Activated CD8-positive, alpha-beta T cell treated with anti-CD3 and anti-CD28 coated beads, Interleukin-2, amount 10 ng/mL, durations not matched to agents 7 days and 5 days (primary cell): ENCODE results near the gene MORC3. TPM values are rescaled to one million over a fixed set of nuclear protein-coding genes. Genes with fewer than 3 reads are reported as not detected.
"Not testable (repeated sequence)": the region's sequence is repeated elsewhere in the genome, so short reads cannot be mapped to it uniquely, and the experiment has no call there.

Experiments used
- ATAC-seq: fragments of 150-1000 bp; cut with Tn5 transposase; one replicate; pipeline ENCODE4 v1.10.0; 2021; ENCODE audit warnings: moderate library complexity
- CTCF ChIA-PET: fragments of 350-600 bp; sonication (Branson Sonifier 250); formaldehyde crosslinking; loops from one replicate; lab custom pipeline; 2021; ENCODE audit warnings: antibody characterized with exemption; lab: Charles Lee
- POLR2A ChIA-PET: fragments of 350-600 bp; sonication (Branson Sonifier 250); formaldehyde crosslinking; loops from one replicate; lab custom pipeline; 2021; ENCODE audit warnings: antibody characterized with exemption; lab: Charles Lee
- DNase-seq: peaks from one replicate; pipeline ENCODE4 v3.0.0-alpha.2; 2020
- H3K27ac Mint-ChIP-seq: one replicate; pipeline ENCODE4 v1.8.0; 2021; ENCODE audit warnings: mild to moderate bottlenecking, mixed read lengths
- H3K27me3 Mint-ChIP-seq: one replicate; pipeline ENCODE4 v1.8.0; 2021; ENCODE audit warnings: low read depth, mixed read lengths
- H3K36me3 Mint-ChIP-seq: one replicate; pipeline ENCODE4 v1.8.0; 2021; ENCODE audit warnings: low read depth, mixed read lengths
- H3K4me1 Mint-ChIP-seq: one replicate; pipeline ENCODE4 v1.8.0; 2021; ENCODE audit warnings: low read depth, mixed read lengths
- H3K4me3 Mint-ChIP-seq: one replicate; pipeline ENCODE4 v1.8.0; 2021; ENCODE audit warnings: mild to moderate bottlenecking, mixed read lengths
- H3K9me3 Mint-ChIP-seq: one replicate; pipeline ENCODE4 v1.8.0; 2022; ENCODE audit warnings: mixed read lengths; ENCODE audit not compliant: insufficient read depth
- total RNA-seq, 2 experiments: library from RNA; stranded (reverse); gene quantifications; one replicate each; pipeline ENCODE4 v1.2.3, GENCODE V29; 2021

The MORC3 gene
- total RNA-seq, 2 experiments from 2014 or later: 31.6 to 35.2 TPM

- ChIA-PET POLR2A (no interaction called here), CTCF (no interaction called here)
- Mint-ChIP-seq H3K27ac (no peak overlapping the region), H3K4me1 (peaks cover 1% of the 10 kb centered on the region), H3K27me3 (no peaks in the 10 kb centered on the region), H3K36me3 (peaks cover 38% of the 10 kb centered on the region), H3K4me3 (no peak overlapping the region), H3K9me3 (no peaks in the 10 kb centered on the region)
- no peak for DNase-seq
- no peak for ATAC-seq
Observed at GRCh38 chr21:36355868-36356267, 35.9 kb downstream of the MORC3 start.

GRCh38 chr21:36359185-36359584, 39.2 kb downstream of the MORC3 start:
- ATAC-seq: no peak
- ChIA-PET POLR2A (no interaction called here), CTCF (no interaction called here)
- H3K27me3 Mint-ChIP-seq: no peaks in the 10 kb centered on the region
- no peaks in the 10 kb centered on the region for H3K4me1 Mint-ChIP-seq
- no peak overlapping the region for H3K4me3 Mint-ChIP-seq
- no peak overlapping the region for H3K27ac Mint-ChIP-seq
- DNase-seq: no peak
- H3K36me3 Mint-ChIP-seq: peaks cover 43% of the 10 kb centered on the region
- no peaks in the 10 kb centered on the region for H3K9me3 Mint-ChIP-seq

DNA sequence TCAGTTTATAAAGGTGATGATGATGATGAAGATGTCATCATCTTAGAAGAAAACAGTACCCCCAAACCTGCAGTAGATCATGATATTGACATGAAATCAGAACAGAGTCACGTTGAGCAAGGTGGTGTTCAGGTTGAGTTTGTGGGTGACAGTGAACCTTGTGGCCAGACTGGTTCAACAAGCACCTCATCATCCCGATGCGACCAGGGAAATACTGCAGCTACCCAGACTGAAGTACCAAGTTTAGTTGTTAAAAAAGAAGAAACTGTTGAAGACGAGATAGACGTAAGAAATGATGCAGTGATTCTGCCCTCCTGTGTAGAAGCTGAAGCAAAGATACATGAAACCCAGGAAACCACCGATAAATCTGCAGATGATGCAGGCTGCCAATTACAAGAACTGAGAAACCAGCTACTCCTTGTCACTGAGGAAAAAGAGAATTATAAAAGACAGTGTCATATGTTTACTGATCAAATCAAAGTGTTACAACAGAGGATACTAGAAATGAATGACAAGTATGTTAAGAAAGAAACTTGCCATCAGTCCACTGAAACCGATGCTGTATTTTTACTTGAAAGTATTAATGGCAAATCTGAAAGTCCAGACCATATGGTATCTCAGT, 49.2 kb downstream of the MORC3 start:
- H3K4me1 Mint-ChIP-seq: peaks cover 3% of the 10 kb centered on the region
- POLR2A ChIA-PET: no interaction called here
- H3K27ac Mint-ChIP-seq: no peak overlapping the region
- H3K27me3 Mint-ChIP-seq: no peaks in the 10 kb centered on the region
- no peaks in the 10 kb centered on the region for H3K9me3 Mint-ChIP-seq
- DNase-seq: no peak
- peaks cover 69% of the 10 kb centered on the region for H3K36me3 Mint-ChIP-seq
- CTCF ChIA-PET: no interaction called here
- no peak overlapping the region for H3K4me3 Mint-ChIP-seq
- ATAC-seq: no peak

DNA sequence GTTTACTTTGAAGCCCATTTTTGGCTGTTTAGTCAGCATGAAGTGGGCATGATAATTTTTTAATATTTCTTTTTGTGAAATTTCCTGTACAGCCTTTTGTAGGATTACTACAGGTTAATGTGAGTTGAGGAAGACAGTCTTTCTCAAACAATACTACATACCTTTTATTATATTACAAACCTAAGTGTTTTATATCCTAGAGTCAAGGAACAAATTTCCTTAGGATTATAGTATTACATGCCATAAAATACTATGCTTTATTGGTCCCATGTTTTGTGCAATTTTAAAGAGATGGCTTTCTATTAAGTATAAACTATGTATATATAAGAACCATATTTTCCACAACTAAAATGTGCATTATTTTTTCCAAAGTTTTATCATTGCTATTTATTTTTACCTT, 56.0 kb downstream of the MORC3 start:
- POLR2A ChIA-PET: no interaction called here
- no peaks in the 10 kb centered on the region for H3K9me3 Mint-ChIP-seq
- no peak overlapping the region for H3K4me3 Mint-ChIP-seq
- CTCF ChIA-PET: interaction anchor here (1.2 kb wide), 1 partner anchor 9 kb away, joined by 3 read pairs; the partner anchor contains the start of gene CHAF1B
- no peak overlapping the region for H3K27ac Mint-ChIP-seq
- no peaks in the 10 kb centered on the region for H3K4me1 Mint-ChIP-seq
- H3K27me3 Mint-ChIP-seq: no peaks in the 10 kb centered on the region
- peaks cover 49% of the 10 kb centered on the region for H3K36me3 Mint-ChIP-seq
- no peak for DNase-seq
- no peak for ATAC-seq

DNA sequence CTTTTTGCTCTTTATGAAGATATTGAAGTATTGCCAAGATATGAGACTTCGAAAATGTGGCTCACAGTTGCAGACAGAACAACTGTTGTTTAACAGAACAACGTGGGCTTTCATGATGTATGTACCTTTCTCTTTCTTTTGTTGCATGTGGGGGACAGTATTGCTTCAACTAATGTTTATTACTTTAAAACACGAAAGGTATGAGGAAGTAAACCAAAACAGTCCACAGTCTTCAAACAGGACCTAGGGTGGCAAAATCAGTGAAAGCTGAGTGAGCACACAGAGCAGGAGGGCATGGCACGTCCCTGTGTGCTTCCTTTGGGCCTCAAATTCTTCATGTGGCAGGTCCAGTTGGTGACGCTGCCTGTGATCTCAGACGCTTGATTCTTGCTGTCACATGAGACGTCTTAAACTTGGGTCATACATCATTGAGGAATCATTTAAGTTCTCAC, 57.4 kb downstream of the MORC3 start:
- Mint-ChIP-seq H3K27me3 (no peaks in the 10 kb centered on the region), H3K4me3 (no peak overlapping the region), H3K27ac (no peak overlapping the region), H3K9me3 (no peaks in the 10 kb centered on the region), H3K4me1 (peaks cover 3% of the 10 kb centered on the region), H3K36me3 (peaks cover 44% of the 10 kb centered on the region)
- no peak for ATAC-seq
- ChIA-PET CTCF (no interaction called here), POLR2A (interaction anchor here (1.0 kb wide), 1 partner anchor 9 kb away, joined by 3 read pairs; no protein-coding TSS in a partner anchor)
- DNase-seq: no peak

DNA sequence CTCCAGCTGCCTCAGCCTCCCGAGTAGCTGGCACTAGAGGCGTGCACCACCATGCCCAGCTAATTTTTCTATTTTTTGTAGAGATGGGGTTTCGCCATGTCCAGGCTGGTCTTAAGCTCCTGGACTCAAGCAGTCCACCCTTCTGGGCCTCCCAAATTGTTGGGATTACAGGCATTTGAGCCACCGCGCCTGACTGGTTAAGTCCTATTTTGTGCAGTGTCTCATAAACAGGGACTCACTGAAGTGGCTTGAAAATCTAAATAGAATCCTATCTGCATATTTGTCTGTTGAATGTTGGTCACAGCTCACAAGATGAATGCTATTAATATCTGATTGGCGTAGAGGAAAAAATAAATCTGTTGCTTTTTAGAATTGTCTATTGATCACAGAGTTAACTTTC, 59.3 kb downstream of the MORC3 start:
- peaks cover 3% of the 10 kb centered on the region for H3K4me1 Mint-ChIP-seq
- H3K4me3 Mint-ChIP-seq: no peak overlapping the region
- ATAC-seq: no peak
- ChIA-PET POLR2A (interaction anchor here (0.8 kb wide), 1 partner anchor 59 kb away, joined by 3 read pairs; the partner anchor contains the start of gene MORC3), CTCF (no interaction called here)
- DNase-seq: no peak
- H3K27me3 Mint-ChIP-seq: no peaks in the 10 kb centered on the region
- peaks cover 37% of the 10 kb centered on the region for H3K36me3 Mint-ChIP-seq
- no peak overlapping the region for H3K27ac Mint-ChIP-seq
- no peaks in the 10 kb centered on the region for H3K9me3 Mint-ChIP-seq

GRCh38 chr21:36381841-36382589, 62.0 kb downstream of the MORC3 start:
- H3K4me3 Mint-ChIP-seq: no peak overlapping the region
- ATAC-seq: no peak
- H3K4me1 Mint-ChIP-seq: peaks cover 16% of the 10 kb centered on the region
- DNase-seq: no peak
- ChIA-PET POLR2A (no interaction called here), CTCF (no interaction called here)
- H3K36me3 Mint-ChIP-seq: peaks cover 32% of the 10 kb centered on the region
- H3K27ac Mint-ChIP-seq: no peak overlapping the region
- no peaks in the 10 kb centered on the region for H3K27me3 Mint-ChIP-seq
- H3K9me3 Mint-ChIP-seq: no peaks in the 10 kb centered on the region

GRCh38 chr21:36382722-36383121, 62.7 kb downstream of the MORC3 start:
- ATAC-seq, H3K27ac Mint-ChIP-seq, POLR2A ChIA-PET, H3K9me3 Mint-ChIP-seq, H3K4me3 Mint-ChIP-seq, CTCF ChIA-PET, DNase-seq, H3K27me3 Mint-ChIP-seq: not testable (repeated sequence)
- Mint-ChIP-seq H3K36me3 (peaks cover 31% of the 10 kb centered on the region), H3K4me1 (peaks cover 22% of the 10 kb centered on the region)

- ChIA-PET POLR2A (interaction anchor here (1.0 to 1.9 kb wide), 3 partner anchors 11 to 86 kb away, joined by 3 to 9 read pairs (median 3); partner anchors contain the start of gene MORC3), CTCF (interaction anchor here (1.1 kb wide), 1 partner anchor 8 kb away, joined by 3 read pairs; no protein-coding TSS in a partner anchor)
- H3K36me3 Mint-ChIP-seq: peaks cover 42% of the 10 kb centered on the region
- no peak overlapping the region for H3K27ac Mint-ChIP-seq
- DNase-seq (no peak), ATAC-seq (peak; percentile 17)
- peaks cover 33% of the 10 kb centered on the region for H3K4me1 Mint-ChIP-seq
- no peaks in the 10 kb centered on the region for H3K27me3 Mint-ChIP-seq
- H3K9me3 Mint-ChIP-seq: no peaks in the 10 kb centered on the region
- H3K4me3 Mint-ChIP-seq: peak overlapping the region; percentile 22
Observed at GRCh38 chr21:36384885-36385232, 64.9 kb downstream of the MORC3 start.

DNA sequence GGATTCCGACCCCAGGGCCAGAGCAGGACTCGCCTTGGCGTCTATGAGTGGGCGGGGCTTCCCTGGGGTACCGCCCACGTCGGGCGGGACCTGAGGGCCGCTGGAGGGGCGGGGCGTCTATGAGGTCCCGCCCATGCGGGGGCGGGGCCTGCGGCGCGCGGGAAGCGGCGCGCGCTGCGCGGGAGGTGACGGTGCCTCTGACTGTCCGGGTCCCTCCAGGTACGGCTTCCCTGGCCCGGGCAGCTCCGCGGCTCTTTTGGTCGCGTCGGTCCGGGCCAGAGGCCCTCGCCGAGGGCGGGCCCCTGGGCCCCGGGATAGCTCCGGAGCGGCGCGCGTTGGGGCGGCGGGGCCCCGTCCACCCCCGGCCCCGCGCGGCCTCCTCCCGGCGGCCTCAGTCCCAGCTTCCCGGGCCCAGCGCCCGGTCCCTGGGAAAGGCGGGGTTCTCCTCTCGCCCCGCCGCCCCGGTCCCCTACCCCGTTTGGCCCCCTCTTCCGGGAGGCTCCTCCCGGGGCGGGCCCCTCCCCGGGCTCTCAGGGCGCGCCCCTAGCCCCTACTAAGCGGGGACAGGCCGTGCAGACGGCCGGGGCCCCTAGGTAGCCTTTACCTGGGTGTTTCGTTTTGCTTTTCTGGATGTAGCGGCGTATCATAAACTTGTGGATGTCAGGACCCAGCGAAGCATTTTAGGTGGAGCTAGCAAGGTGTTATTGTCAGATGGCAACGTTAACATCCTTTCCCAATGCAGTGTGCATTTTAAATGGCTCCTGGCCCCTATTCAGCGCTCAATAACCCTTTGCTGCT, 65.4 kb downstream of the MORC3 start, which contains the start of gene CHAF1B:
Gene CHAF1B, plus strand, starts transcription at position 160 of the 798 bp plus-strand sequence. CDS start 745 bp downstream, outside the sequence.
- Mint-ChIP-seq H3K4me1 (peaks cover 33% of the 10 kb centered on the region), H3K9me3 (no peaks in the 10 kb centered on the region), H3K36me3 (peaks cover 44% of the 10 kb centered on the region), H3K4me3 (peak within 1 kb of the TSS; percentile 88), H3K27me3 (no peaks in the 10 kb centered on the region), H3K27ac (peak within 1 kb of the TSS; percentile 90)
- peak; percentile 82 for DNase-seq
- CTCF ChIA-PET: interaction anchor here (1.0 to 1.1 kb wide), 2 partner anchors 9 to 243 kb away, joined by 3 read pairs; no protein-coding TSS in a partner anchor
- POLR2A ChIA-PET: interaction anchor here (0.7 to 1.9 kb wide), 4 partner anchors 8 to 87 kb away, joined by 3 to 9 read pairs (median 3); partner anchors contain the start of gene MORC3
- peak; percentile 97 for ATAC-seq

GRCh38 chr21:36386031-36386642, 66.1 kb downstream of the MORC3 start:
- CTCF ChIA-PET: interaction anchor here (1.0 kb wide), 1 partner anchor 244 kb away, joined by 3 read pairs; no protein-coding TSS in a partner anchor
- peaks cover 47% of the 10 kb centered on the region for H3K36me3 Mint-ChIP-seq
- H3K9me3 Mint-ChIP-seq: no peaks in the 10 kb centered on the region
- DNase-seq (no peak), ATAC-seq (no peak)
- no peaks in the 10 kb centered on the region for H3K27me3 Mint-ChIP-seq
- peak overlapping the region; percentile 88 for H3K4me3 Mint-ChIP-seq
- POLR2A ChIA-PET: interaction anchor here (0.7 to 1.9 kb wide), 3 partner anchors 9 to 66 kb away, joined by 3 to 9 read pairs (median 3); partner anchors contain the start of gene MORC3
- peak overlapping the region; percentile 90 for H3K27ac Mint-ChIP-seq
- H3K4me1 Mint-ChIP-seq: peaks cover 33% of the 10 kb centered on the region
